Measurements from ENCODE around the gene FSTL5.

The FSTL5 gene

DNA sequence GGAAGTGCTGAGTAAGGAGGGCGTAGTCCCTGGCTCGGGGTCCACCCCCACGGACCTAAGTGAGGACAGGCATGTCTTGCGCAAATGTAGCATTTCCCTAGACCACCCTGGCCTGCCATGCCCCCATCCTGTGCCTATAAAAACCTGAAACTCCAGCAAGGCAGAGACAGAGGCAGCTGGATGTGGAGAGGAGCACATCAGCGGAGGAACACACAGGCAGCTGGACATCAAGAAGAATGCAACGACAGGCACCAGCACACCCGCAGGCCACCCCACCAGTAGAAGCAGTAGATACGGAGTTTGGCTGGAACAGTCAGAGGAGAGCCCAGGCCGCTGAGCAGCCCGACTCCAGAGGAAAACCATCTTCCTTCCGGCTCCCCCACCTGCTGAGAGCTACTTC, 345.9 kb downstream of the FSTL5 start:
- Histone ChIP-seq H3K4me1 (ENCODE audit: insufficient read depth, low read length) (no peaks in the 10 kb centered on the region), H3K27ac (ENCODE audit: low read length) (no peak overlapping the region)

DNA sequence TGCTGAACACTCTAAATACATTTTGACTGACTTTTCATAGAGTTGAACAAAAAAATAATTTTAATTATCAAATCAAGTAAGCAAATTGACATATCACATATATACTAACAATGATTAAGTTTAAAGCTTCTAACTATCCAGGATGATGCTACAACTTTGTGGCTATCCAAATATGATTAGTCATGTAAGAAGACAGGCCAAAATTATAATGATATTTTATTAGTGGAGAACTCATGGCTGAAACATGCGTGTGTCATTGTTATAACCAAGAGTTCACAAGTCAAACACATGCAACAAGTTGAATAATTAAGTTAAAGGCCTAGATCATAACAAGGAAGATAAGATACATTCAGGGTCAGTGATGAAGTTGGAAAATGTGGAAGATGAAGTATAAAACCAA, 346.8 kb downstream of the FSTL5 start:
- peaks cover under 1% of the 10 kb centered on the region; the same call in 1 of the 2 replicates for H3K9me3 ChIP-seq (ENCODE audit: insufficient read depth, low read depth, low read length)
- no peak overlapping the region for H3K4me3 ChIP-seq (ENCODE audit: low read length)
- no peak overlapping the region for H3K9ac ChIP-seq (ENCODE audit: low read depth, low read length)
- no peak overlapping the region for H3K27ac ChIP-seq (ENCODE audit: low read length)
- no peaks in the 10 kb centered on the region for H3K4me1 ChIP-seq (ENCODE audit: insufficient read depth, low read length)
- H3K36me3 ChIP-seq (ENCODE audit: insufficient read depth, low read depth, low read length): no peaks in the 10 kb centered on the region
- no peaks in the 10 kb centered on the region for H3K27me3 ChIP-seq (ENCODE audit: insufficient read depth, low read length)

More for the DNA sequence above, 345.9 kb downstream of the FSTL5 start:
- Histone ChIP-seq H3K9ac (ENCODE audit: low read depth, low read length) (no peak overlapping the region), H3K27me3 (ENCODE audit: insufficient read depth, low read length) (no peaks in the 10 kb centered on the region), H3K4me3 (ENCODE audit: low read length) (no peak overlapping the region), H3K9me3 (ENCODE audit: insufficient read depth, low read depth, low read length) (peaks cover 11% of the 10 kb centered on the region; the same call in 1 of the 2 replicates), H3K36me3 (ENCODE audit: insufficient read depth, low read depth, low read length) (no peaks in the 10 kb centered on the region)

DNA sequence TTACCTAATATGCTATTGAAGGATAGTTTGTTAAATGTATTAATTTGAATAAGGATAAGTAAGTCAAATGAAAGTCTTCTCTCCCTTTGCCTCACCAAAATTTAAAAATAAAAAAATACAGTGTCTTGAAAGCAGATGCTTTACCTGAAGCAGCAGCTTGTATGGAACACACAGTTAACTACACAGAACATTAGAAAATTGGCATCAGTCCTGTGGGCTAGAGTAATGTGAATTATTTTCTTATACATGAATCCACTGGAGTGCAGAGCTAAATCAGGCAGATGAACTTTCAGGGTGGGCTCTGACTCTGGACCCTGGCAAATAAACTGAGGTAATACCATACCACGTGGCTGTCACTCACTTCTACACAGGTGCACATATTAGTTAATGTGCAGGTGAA, 348.0 kb downstream of the FSTL5 start:
- no peak overlapping the region for H3K27ac ChIP-seq (ENCODE audit: low read length)
- no peak overlapping the region for H3K4me3 ChIP-seq (ENCODE audit: low read length)
- H3K9me3 ChIP-seq (ENCODE audit: insufficient read depth, low read depth, low read length): no peaks in the 10 kb centered on the region
- H3K9ac ChIP-seq (ENCODE audit: low read depth, low read length): no peak overlapping the region
- H3K4me1 ChIP-seq (ENCODE audit: insufficient read depth, low read length): no peaks in the 10 kb centered on the region
- no peaks in the 10 kb centered on the region for H3K27me3 ChIP-seq (ENCODE audit: insufficient read depth, low read length)
- H3K36me3 ChIP-seq (ENCODE audit: insufficient read depth, low read depth, low read length): no peaks in the 10 kb centered on the region

DNA sequence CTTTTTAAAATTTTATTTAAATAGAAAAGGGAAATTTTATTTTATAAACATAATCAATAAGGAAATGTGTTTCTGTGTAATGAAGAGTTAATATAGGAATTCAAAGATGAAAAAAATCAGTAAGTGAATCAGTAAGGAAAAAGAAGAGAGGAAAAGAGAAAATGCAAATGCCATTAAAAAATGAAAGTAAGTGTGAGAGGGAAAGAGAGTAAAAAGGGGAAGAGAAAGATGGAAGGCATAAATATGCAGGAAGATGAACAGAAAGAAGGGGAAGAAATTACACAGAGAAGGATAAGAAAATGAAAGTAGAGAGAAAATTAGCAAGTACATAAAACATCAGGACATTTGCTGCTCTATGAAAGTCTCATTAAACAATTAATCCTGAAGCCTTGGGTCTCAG, 349.9 kb downstream of the FSTL5 start:
- Histone ChIP-seq H3K9ac (ENCODE audit: low read depth, low read length) (no peak overlapping the region), H3K9me3 (ENCODE audit: insufficient read depth, low read depth, low read length) (no peaks in the 10 kb centered on the region), H3K36me3 (ENCODE audit: insufficient read depth, low read depth, low read length) (no peaks in the 10 kb centered on the region), H3K4me3 (ENCODE audit: low read length) (no peak overlapping the region), H3K27me3 (ENCODE audit: insufficient read depth, low read length) (no peaks in the 10 kb centered on the region), H3K27ac (ENCODE audit: low read length) (no peak overlapping the region), H3K4me1 (ENCODE audit: insufficient read depth, low read length) (no peaks in the 10 kb centered on the region)

DNA sequence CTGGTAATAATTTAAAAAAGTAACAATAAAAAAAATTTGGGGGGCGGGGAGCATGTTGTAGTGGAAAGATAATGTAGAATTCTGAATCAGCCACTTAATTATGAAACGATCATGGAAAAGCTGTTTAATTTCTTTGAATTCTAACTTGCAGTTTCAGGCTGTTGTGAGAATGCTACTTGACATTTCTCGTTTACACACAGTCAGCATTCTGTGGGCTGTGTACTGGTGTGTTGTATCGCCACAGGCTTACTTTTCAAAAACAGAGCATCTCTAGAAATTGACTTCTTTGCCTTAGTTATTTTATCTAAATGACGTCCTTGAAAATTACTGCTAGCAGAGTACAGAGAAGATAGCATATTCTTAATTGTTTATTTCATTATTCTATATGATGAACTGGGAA, 350.4 kb downstream of the FSTL5 start:
- Histone ChIP-seq H3K4me1 (ENCODE audit: insufficient read depth, low read length) (no peaks in the 10 kb centered on the region), H3K9me3 (ENCODE audit: insufficient read depth, low read depth, low read length) (no peaks in the 10 kb centered on the region), H3K9ac (ENCODE audit: low read depth, low read length) (no peak overlapping the region), H3K27me3 (ENCODE audit: insufficient read depth, low read length) (no peaks in the 10 kb centered on the region), H3K27ac (ENCODE audit: low read length) (no peak overlapping the region), H3K4me3 (ENCODE audit: low read length) (no peak overlapping the region), H3K36me3 (ENCODE audit: insufficient read depth, low read depth, low read length) (no peaks in the 10 kb centered on the region)

DNA sequence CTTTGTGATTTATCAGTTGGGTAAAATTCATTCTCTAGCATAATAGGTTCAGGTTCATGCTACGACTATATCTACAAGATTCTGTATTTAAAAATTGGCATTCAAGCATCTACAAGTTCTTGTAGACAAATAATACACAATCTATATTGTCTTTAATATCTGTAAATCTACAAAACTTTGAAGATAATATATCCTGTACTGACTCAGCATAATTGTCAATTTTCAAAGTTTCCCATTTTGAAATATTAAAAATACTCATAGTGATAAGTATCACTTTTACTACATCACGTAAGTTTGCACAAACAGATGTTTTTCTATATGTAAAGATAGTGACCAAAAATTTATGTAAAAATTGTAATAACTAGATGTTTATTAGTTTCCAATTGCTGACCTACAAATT, 360.6 kb downstream of the FSTL5 start:
- Histone ChIP-seq H3K9me3 (ENCODE audit: insufficient read depth, low read depth, low read length) (no peaks in the 10 kb centered on the region), H3K9ac (ENCODE audit: low read depth, low read length) (no peak overlapping the region), H3K27me3 (ENCODE audit: insufficient read depth, low read length) (no peaks in the 10 kb centered on the region), H3K4me3 (ENCODE audit: low read length) (no peak overlapping the region), H3K27ac (ENCODE audit: low read length) (no peak overlapping the region), H3K36me3 (ENCODE audit: insufficient read depth, low read depth, low read length) (no peaks in the 10 kb centered on the region), H3K4me1 (ENCODE audit: insufficient read depth, low read length) (no peaks in the 10 kb centered on the region)

DNA sequence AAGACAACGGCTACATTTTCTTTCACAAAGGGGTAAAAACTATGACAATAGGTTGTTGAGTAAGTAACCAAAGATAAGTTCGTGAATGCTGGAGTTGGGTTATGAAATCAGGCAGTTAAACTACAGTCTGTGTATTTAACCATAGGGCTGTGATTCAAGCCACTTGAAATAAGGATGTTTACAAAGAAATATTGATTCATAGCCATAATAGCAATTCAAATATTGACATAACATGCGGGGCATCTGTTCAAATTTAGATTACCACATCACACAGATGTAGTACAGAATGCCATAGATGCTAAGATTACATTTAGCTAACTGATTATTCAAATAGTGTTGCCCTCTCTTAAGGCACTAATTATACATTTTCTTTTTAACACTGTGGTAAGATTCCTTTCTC, 364.1 kb downstream of the FSTL5 start:
- H3K27me3 ChIP-seq (ENCODE audit: insufficient read depth, low read length): no peaks in the 10 kb centered on the region

DNA sequence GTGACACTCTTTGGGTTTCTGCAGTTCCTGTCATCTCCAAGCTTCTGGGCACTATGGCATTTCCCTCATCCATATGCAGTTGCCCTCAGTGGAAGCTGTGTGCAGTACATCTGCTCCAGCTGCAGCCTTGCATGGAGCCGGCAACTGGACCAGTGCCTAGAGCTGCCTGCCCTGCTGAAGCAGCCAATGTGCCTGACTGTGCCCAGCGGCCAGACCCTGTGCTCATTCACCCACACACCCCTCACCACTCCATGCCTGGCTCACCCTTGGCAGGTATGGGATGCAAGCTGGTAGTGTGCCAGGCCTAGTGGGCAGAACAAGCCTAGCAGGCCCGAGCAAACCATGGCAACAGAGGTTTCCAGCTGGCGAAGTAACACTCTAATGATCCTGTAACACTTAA, 370.8 kb downstream of the FSTL5 start:
- H3K9me3 ChIP-seq (ENCODE audit: insufficient read depth, low read depth, low read length): peaks cover 8% of the 10 kb centered on the region; the same call in 1 of the 2 replicates

More for the DNA sequence above, 364.1 kb downstream of the FSTL5 start:
- no peaks in the 10 kb centered on the region for H3K4me1 ChIP-seq (ENCODE audit: insufficient read depth, low read length)
- no peak overlapping the region for H3K27ac ChIP-seq (ENCODE audit: low read length)
- H3K4me3 ChIP-seq (ENCODE audit: low read length): no peak overlapping the region
- no peak overlapping the region for H3K9ac ChIP-seq (ENCODE audit: low read depth, low read length)
- H3K9me3 ChIP-seq (ENCODE audit: insufficient read depth, low read depth, low read length): no peaks in the 10 kb centered on the region
- no peaks in the 10 kb centered on the region for H3K36me3 ChIP-seq (ENCODE audit: insufficient read depth, low read depth, low read length)

DNA sequence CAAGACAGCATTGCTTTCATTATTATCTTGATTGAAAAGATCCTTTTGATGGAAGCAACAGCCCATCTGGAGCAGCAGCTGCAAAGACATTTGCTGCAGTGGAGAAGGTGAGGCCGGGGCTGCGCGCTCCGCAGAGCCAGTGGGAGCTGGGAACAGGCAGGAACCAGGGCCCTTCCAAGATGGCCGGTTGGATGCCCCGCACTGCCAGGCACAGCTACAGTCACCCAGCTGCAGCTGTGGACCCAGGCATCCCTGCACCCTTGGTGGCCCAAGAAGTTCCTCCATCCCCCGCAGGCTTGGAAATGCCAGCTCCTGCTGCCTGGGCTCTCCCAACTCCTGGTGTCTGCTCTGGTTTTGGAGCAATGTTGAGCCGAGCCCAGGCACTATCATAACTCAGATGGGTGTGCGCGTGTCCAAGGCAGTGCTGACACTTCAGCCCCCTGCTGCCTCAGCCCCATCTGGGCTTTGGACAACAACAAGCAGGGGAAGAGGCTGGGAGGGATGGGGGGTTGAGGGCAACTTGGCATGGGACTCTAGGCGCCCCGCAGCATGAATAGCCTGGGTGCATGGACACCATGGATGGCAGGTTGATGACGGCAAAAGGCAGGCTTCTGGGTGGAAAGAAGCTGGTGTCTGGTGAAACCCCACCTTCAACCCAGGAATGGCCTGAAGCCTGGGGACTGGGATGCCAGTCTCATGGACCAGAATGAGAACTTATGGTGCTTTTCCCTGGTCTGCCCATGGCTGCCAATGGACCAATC, 371.8 kb downstream of the FSTL5 start:
- no peaks in the 10 kb centered on the region for H3K36me3 ChIP-seq (ENCODE audit: insufficient read depth, low read depth, low read length)
- H3K9me3 ChIP-seq (ENCODE audit: insufficient read depth, low read depth, low read length): peaks cover 8% of the 10 kb centered on the region; the same call in 1 of the 2 replicates
- H3K27ac ChIP-seq (ENCODE audit: low read length): no peak overlapping the region
- H3K27me3 ChIP-seq (ENCODE audit: insufficient read depth, low read length): no peaks in the 10 kb centered on the region
- no peak overlapping the region for H3K9ac ChIP-seq (ENCODE audit: low read depth, low read length)
- no peaks in the 10 kb centered on the region for H3K4me1 ChIP-seq (ENCODE audit: insufficient read depth, low read length)
- no peak overlapping the region for H3K4me3 ChIP-seq (ENCODE audit: low read length)

More for the DNA sequence above, 370.8 kb downstream of the FSTL5 start:
- H3K27me3 ChIP-seq (ENCODE audit: insufficient read depth, low read length): no peaks in the 10 kb centered on the region
- H3K36me3 ChIP-seq (ENCODE audit: insufficient read depth, low read depth, low read length): no peaks in the 10 kb centered on the region
- no peak overlapping the region for H3K9ac ChIP-seq (ENCODE audit: low read depth, low read length)
- H3K27ac ChIP-seq (ENCODE audit: low read length): no peak overlapping the region
- no peak overlapping the region for H3K4me3 ChIP-seq (ENCODE audit: low read length)
- no peaks in the 10 kb centered on the region for H3K4me1 ChIP-seq (ENCODE audit: insufficient read depth, low read length)

DNA sequence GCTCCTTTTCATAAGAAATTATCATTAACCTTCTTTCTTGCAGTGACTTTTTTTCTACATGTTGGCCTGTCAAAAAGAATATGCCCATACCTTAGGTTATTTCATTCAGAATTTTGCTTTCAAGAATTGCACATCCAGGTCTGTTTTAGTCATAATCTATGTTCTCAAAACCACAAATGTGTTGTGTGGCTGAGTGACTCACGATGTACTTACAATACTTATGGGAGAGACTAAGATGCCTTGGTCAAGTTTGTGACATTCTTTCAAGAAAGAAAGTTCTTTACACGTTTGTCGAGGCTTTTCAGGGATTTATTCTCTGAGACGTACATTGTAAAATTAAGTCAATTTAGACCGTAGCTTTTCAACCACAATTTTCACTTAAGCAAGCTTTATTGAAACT, 396.7 kb downstream of the FSTL5 start:
- peaks cover 5% of the 10 kb centered on the region; the same call in 1 of the 2 replicates for H3K4me1 ChIP-seq (ENCODE audit: insufficient read depth, low read length)
- no peak overlapping the region for H3K4me3 ChIP-seq (ENCODE audit: low read length)
- H3K9ac ChIP-seq (ENCODE audit: low read depth, low read length): no peak overlapping the region
- no peaks in the 10 kb centered on the region for H3K9me3 ChIP-seq (ENCODE audit: insufficient read depth, low read depth, low read length)
- no peak overlapping the region for H3K27ac ChIP-seq (ENCODE audit: low read length)
- no peaks in the 10 kb centered on the region for H3K27me3 ChIP-seq (ENCODE audit: insufficient read depth, low read length)
- H3K36me3 ChIP-seq (ENCODE audit: insufficient read depth, low read depth, low read length): no peaks in the 10 kb centered on the region

DNA sequence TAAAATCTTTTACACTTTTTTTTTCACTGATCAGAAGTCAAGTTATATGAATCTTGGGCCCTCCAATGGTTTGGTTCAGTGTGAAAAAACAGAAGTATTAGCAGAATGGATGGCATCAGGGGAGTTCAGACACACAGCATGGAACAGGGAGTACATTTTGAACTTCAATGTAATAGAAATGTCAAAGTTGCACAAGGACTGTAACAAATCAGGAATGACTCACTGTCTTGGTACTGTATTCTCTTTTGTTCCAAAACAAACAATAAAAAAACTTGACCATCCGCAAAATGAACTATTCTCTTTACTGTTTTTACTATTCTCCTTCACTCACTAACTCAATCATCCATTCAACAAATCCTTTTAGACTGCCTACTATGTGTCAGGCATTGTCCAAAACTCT, 401.0 kb downstream of the FSTL5 start:
- no peak overlapping the region for H3K27ac ChIP-seq (ENCODE audit: low read length)
- no peaks in the 10 kb centered on the region for H3K27me3 ChIP-seq (ENCODE audit: insufficient read depth, low read length)
- no peak overlapping the region for H3K4me3 ChIP-seq (ENCODE audit: low read length)
- no peaks in the 10 kb centered on the region for H3K9me3 ChIP-seq (ENCODE audit: insufficient read depth, low read depth, low read length)
- H3K4me1 ChIP-seq (ENCODE audit: insufficient read depth, low read length): peaks cover 5% of the 10 kb centered on the region; the same call in 1 of the 2 replicates
- H3K36me3 ChIP-seq (ENCODE audit: insufficient read depth, low read depth, low read length): no peaks in the 10 kb centered on the region
- no peak overlapping the region for H3K9ac ChIP-seq (ENCODE audit: low read depth, low read length)

DNA sequence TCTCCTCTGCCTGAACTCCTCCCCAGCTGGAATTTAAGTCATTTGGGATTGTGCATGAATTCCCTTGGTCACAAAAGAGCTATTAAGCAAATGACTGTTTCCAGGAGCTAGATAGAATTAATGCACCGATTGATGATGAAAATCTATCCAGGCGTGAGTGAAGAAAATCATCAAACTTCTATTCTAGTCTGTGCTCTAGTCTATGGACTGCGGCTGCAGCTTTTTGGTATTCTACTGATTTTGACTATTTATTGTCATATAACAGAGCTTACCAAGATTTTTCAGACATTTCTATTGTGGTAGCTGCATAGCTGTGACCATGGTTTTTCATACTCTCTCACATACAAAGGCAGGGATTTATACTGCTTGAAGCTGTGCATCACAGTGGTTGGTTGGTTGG, 403.8 kb downstream of the FSTL5 start:
- H3K27me3 ChIP-seq (ENCODE audit: insufficient read depth, low read length): no peaks in the 10 kb centered on the region
- H3K4me3 ChIP-seq (ENCODE audit: low read length): no peak overlapping the region
- no peak overlapping the region for H3K9ac ChIP-seq (ENCODE audit: low read depth, low read length)
- no peaks in the 10 kb centered on the region for H3K36me3 ChIP-seq (ENCODE audit: insufficient read depth, low read depth, low read length)
- no peaks in the 10 kb centered on the region for H3K9me3 ChIP-seq (ENCODE audit: insufficient read depth, low read depth, low read length)
- no peaks in the 10 kb centered on the region for H3K4me1 ChIP-seq (ENCODE audit: insufficient read depth, low read length)
- no peak overlapping the region for H3K27ac ChIP-seq (ENCODE audit: low read length)
